ENCODE data around the gene CUX1. TPM values are rescaled to one million over a fixed set of nuclear protein-coding genes. Genes with fewer than 3 reads are reported as not detected.
A peak's percentile ranks its signal among the peaks of the same experiment; 100 is the strongest.

CUX1 gene
- total RNA-seq, 2 experiments from 2014 or later, result 20.2 to 20.4 TPM

DNA sequence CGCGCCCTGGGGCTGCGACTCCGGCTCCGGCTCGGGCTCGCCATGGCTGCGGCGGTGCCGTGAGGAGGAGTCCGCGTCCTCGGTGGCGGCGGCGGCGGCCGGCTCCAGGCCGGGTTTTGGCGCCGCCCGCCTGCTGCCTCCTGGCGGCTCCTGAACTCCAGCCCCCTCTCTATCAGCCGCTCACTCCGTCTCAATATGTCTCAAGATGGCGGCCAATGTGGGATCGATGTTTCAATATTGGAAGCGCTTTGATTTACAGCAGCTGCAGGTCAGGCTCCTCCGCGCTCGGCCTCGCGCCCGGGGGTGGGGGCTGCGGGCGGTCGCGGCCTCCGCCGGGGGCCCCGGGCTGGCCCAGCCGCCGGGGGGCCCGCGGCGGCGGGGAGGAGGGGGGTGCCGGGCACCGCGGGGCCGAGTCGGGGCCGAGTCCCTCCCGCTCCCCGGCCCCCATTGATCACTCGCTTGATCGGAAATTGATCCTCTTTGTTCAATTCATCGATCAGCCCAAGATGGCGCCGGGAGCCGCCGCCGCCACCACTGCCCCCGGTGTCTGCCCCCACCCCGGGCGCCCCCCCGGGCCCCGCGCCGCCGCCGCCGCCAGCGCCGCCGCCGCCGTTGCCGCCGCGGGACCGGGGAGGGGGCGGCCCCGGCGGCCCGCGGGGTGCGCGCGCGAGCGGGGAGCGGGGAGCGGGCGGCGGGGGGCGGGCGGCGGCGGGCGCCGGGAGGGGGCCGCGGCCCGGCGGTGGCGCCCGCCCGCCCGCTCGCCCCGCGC lies 1.4 kb upstream of the CUX1 start:
- intact Hi-C loops (cut with micrococcal nuclease), result loop anchor here (2.0 kb wide), 1 partner anchor 41 kb away; no protein-coding TSS in a partner anchor
- CTCF ChIA-PET, result no interaction called here

DNA sequence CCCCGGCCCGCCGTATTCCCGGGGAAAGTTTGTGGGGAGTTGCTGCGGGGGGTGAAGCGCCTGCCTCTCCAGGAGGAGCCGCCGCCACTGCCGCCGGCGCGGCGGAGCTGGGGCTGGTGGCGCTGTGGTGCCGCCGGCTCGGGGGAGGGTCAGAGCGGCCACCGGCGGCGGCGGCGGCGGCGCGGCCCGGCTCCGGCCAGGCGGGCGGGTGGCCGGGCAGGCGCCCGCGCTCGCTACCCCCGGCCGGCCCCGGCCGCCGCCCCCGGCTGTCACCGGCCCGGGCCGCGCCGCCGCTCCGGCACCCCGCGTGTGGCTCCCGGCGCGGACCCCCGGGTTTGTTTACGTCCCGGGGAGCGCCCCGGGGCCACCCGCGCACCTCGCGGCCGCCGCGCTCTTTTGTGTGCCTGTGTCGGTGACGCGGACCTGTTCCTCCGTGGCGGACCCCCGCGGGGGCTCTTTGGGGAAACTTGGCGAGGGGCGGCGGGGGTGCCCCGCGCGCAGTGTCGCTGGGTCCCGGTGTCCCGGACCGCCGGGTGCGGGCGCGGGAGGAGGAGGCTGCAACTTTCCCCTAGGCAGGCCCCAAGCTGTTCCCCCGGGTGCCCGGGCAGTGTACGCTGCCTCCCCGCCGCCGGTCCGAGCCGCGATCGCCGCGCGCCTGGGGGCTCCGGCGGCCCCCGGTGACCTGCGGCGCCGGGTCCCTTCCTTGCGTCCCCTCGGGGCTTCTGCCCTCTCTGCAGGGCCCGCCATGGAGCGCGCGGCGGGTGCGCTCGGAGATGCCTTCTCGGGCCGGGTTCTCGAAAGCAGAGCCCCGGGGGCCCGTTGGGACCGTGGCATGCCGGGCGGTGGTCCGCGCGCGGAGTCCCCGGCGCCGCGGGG lies 593 bp upstream of the CUX1 start:
- ChIA-PET POLR2A (interaction anchor here (0.5 kb wide), 1 partner anchor 9 kb away, joined by 3 read pairs; no protein-coding TSS in a partner anchor), CTCF (interaction anchor here (1.3 to 1.6 kb wide), 2 partner anchors 17 to 74 kb away, joined by 3 to 6 read pairs; no protein-coding TSS in a partner anchor)
- Mint-ChIP-seq H3K4me3 (peak overlapping the region; percentile 40), H3K27ac (no peak overlapping the region), H3K9me3 (no peaks in the 10 kb centered on the region), H3K4me1 (ENCODE audit: low read depth) (peaks cover 24% of the 10 kb centered on the region), H3K36me3 (ENCODE audit: low read depth) (no peaks in the 10 kb centered on the region), H3K27me3 (no peaks in the 10 kb centered on the region)
- intact Hi-C loops (cut with micrococcal nuclease), result no loop called here
- TF ChIP-seq, protein P1, sequence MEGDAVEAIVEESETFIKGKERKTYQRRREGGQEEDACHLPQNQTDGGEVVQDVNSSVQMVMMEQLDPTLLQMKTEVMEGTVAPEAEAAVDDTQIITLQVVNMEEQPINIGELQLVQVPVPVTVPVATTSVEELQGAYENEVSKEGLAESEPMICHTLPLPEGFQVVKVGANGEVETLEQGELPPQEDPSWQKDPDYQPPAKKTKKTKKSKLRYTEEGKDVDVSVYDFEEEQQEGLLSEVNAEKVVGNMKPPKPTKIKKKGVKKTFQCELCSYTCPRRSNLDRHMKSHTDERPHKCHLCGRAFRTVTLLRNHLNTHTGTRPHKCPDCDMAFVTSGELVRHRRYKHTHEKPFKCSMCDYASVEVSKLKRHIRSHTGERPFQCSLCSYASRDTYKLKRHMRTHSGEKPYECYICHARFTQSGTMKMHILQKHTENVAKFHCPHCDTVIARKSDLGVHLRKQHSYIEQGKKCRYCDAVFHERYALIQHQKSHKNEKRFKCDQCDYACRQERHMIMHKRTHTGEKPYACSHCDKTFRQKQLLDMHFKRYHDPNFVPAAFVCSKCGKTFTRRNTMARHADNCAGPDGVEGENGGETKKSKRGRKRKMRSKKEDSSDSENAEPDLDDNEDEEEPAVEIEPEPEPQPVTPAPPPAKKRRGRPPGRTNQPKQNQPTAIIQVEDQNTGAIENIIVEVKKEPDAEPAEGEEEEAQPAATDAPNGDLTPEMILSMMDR (IDR thresholded peaks at IDR 0.05), result no peak
- DNase-seq (peak; percentile 19), ATAC-seq (no peak)

More for the DNA sequence above, 1.4 kb upstream of the CUX1 start:
- Mint-ChIP-seq H3K36me3 (ENCODE audit: low read depth) (no peaks in the 10 kb centered on the region), H3K4me1 (ENCODE audit: low read depth) (peaks cover 24% of the 10 kb centered on the region), H3K4me3 (peak overlapping the region; percentile 75), H3K27me3 (no peaks in the 10 kb centered on the region), H3K9me3 (no peaks in the 10 kb centered on the region), H3K27ac (peak overlapping the region; percentile 83)
- ATAC-seq (peak; percentile 78), DNase-seq (peak; percentile 76)
- TF ChIP-seq, protein P1 (IDR thresholded peaks at IDR 0.05), result no peak
- POLR2A ChIA-PET, result no interaction called here

DNA sequence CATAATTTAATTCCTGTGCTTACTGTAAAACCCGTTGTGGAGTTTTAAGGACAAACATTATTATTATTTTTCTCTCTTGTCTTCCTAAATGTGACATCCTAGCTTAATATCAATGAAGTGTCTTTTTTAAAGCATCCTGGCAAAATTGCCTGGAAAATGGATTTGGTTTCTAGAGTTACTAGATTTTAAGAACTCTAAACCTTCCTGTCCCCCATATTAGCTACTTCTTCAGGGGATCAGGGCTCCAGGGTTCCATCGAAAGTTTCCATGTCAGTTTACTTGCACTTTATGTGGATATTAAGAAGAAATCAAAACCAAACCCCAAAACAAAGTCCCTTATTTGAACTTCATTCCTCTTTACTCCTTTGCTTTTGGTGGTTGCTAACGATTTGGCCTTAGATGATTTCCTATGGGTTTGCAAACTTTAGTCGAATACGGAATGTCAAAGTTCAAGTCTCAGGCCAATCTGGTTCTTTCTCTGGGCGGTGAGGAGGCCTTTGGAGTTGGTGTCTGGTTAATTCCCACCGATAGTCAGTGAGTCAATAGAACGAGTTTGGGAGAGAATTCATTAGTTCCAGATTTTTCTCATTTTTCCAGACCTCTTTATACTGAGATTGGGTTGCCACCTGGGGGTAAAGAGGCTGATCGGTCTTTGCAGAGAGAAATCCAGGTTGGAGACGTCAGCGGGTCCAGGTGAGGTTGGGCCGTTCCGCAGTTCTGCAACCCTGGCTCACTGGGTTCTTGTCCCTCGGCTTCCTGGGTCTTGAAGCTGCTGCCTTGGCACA lies 1.1 kb downstream of the CUX1 start:
- no peak for ATAC-seq
- Mint-ChIP-seq H3K36me3 (ENCODE audit: low read depth) (peaks cover 1% of the 10 kb centered on the region), H3K4me1 (ENCODE audit: low read depth) (peaks cover 27% of the 10 kb centered on the region), H3K27ac (no peak overlapping the region), H3K4me3 (peak overlapping the region; percentile 71), H3K9me3 (no peaks in the 10 kb centered on the region), H3K27me3 (no peaks in the 10 kb centered on the region)
- TF ChIP-seq, protein P1 (IDR thresholded peaks at IDR 0.05), result no peak
- DNase-seq, result no peak
- ChIA-PET CTCF (interaction anchor here (1.3 to 1.6 kb wide), 2 partner anchors 19 to 75 kb away, joined by 3 to 6 read pairs; no protein-coding TSS in a partner anchor), POLR2A (interaction anchor here (0.8 kb wide), 1 partner anchor 10 kb away, joined by 3 read pairs; no protein-coding TSS in a partner anchor)
- intact Hi-C loops (cut with micrococcal nuclease), result no loop called here

DNA sequence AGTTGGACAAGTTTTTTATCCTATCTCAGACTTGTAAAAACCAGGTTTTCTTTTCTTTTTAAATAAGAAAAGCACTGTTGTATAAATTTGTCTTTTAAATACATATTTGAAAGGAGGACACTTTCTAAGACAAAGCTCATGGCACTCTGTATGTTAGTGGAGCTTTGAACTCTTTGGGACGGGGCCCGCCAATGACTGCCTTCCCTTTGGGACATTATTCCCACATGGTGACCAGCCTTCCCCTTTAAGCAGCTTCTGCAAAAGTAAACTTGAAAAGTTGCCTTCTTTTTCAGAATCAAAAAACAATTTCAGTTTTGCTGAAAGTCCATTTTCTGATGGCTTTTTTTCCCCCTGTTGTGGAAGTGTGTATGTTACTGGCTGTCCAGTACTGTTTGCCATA lies 1.8 kb downstream of the CUX1 start:
- CTCF ChIA-PET, result no interaction called here
- intact Hi-C loops (cut with micrococcal nuclease), result no loop called here
- Mint-ChIP-seq H3K4me1 (ENCODE audit: low read depth) (peaks cover 24% of the 10 kb centered on the region), H3K27me3 (no peaks in the 10 kb centered on the region), H3K9me3 (no peaks in the 10 kb centered on the region), H3K27ac (no peak overlapping the region), H3K4me3 (no peak overlapping the region), H3K36me3 (ENCODE audit: low read depth) (peaks cover 1% of the 10 kb centered on the region)
- POLR2A ChIA-PET, result no interaction called here
- TF ChIP-seq, protein P1 (IDR thresholded peaks at IDR 0.05), result no peak
- no peak for DNase-seq
- no peak for ATAC-seq

Measured in activated CD8-positive, alpha-beta T cell treated with anti-CD3 and anti-CD28 coated beads for 36 hours (primary cell).